CD8-positive, alpha-beta memory T cell (primary cell): ENCODE results near the gene IPO9. TPM values are rescaled to one million over a fixed set of nuclear protein-coding genes. Genes with fewer than 3 reads are reported as not detected.

Experiments used
- CTCF ChIA-PET: fragments of 350-600 bp; sonication (Branson Sonifier 250); formaldehyde crosslinking; loops from one replicate; lab custom pipeline; 2021; ENCODE audit warnings: antibody characterized with exemption; lab: Charles Lee
- POLR2A ChIA-PET: fragments of 350-600 bp; sonication (Branson Sonifier 250); formaldehyde crosslinking; loops from one replicate; lab custom pipeline; 2021; ENCODE audit warnings: antibody characterized with exemption; lab: Charles Lee
- DNase-seq, 5 donors: peaks; one replicate each; pipeline versions ENCODE4 v3.0.0 to v3.0.0-alpha.2; 2020 to 2022; ENCODE audit warnings: mixed read lengths in 1 of 5
- H3K27ac ChIP-seq: one replicate; pipeline ENCODE4 v1.7.0; 2013; ENCODE audit warnings: low read depth, mild to moderate bottlenecking, low read length, moderate library complexity
- H3K27me3 ChIP-seq: 2 replicates; pipeline ENCODE4 v1.7.0; 2013; ENCODE audit warnings: low read length, mild to moderate bottlenecking; ENCODE audit not compliant: insufficient read depth, poor library complexity, severe bottlenecking
- H3K36me3 ChIP-seq: 2 replicates; pipeline ENCODE4 v1.7.0; 2013; ENCODE audit warnings: mild to moderate bottlenecking, low read length, moderate library complexity; ENCODE audit not compliant: insufficient read depth
- H3K4me1 ChIP-seq: 2 replicates; pipeline ENCODE4 v1.7.0; 2013; ENCODE audit warnings: mild to moderate bottlenecking, low read length, moderate library complexity; ENCODE audit not compliant: insufficient read depth
- H3K4me3 ChIP-seq: 2 replicates; pipeline ENCODE4 v1.7.0; 2013; ENCODE audit warnings: mild to moderate bottlenecking, low read length
- H3K9me3 ChIP-seq: 2 replicates; pipeline ENCODE4 v1.7.0; 2013; ENCODE audit warnings: mild to moderate bottlenecking, low read length
- H3K27ac Mint-ChIP-seq, 8 donors: one replicate each; pipeline ENCODE4 v1.8.0; 2020 to 2021; ENCODE audit warnings: mixed read lengths in 8 of 8, mild to moderate bottlenecking in 6 of 8, inconsistent platforms in 3 of 8, moderate library complexity in 3 of 8
- H3K27me3 Mint-ChIP-seq, 2 donors: one replicate each; pipeline ENCODE4 v1.8.0; 2020 to 2021; ENCODE audit warnings: mixed read lengths in 2 of 2, mild to moderate bottlenecking in 1 of 2, moderate library complexity in 1 of 2
- H3K36me3 Mint-ChIP-seq, 3 donors: one replicate each; pipeline ENCODE4 v1.8.0; 2020 to 2021; ENCODE audit warnings: mixed read lengths in 3 of 3, inconsistent platforms in 1 of 3, mild to moderate bottlenecking in 1 of 3
- H3K4me1 Mint-ChIP-seq, 3 donors: one replicate each; pipeline ENCODE4 v1.8.0; 2020 to 2021; ENCODE audit warnings: mixed read lengths in 3 of 3, inconsistent platforms in 1 of 3, mild to moderate bottlenecking in 1 of 3
- H3K4me3 Mint-ChIP-seq, 7 donors: one replicate each; pipeline ENCODE4 v1.8.0; 2020 to 2021; ENCODE audit warnings: mixed read lengths in 7 of 7, mild to moderate bottlenecking in 6 of 7, moderate library complexity in 4 of 7, inconsistent platforms in 2 of 7
- H3K9me3 Mint-ChIP-seq, 5 donors: one replicate each; pipeline ENCODE4 v1.8.0; 2020 to 2022; ENCODE audit warnings: mixed read lengths in 5 of 5, mild to moderate bottlenecking in 3 of 5, moderate library complexity in 2 of 5, inconsistent platforms in 1 of 5
- polyA plus RNA-seq: library from polyadenylated mRNA; unstranded; fragments of 300-500 nt; fragmentation: Illumina TruSeq; gene quantifications from one replicate; pipeline ENCODE4 v1.2.3, GENCODE V29; 2021
- total RNA-seq, 2 experiments: library from RNA; stranded (reverse); gene quantifications; one replicate each; pipeline ENCODE4 v1.2.3, GENCODE V29; 2021

IPO9 gene
- total and polyA plus RNA-seq, 3 experiments from 2014 or later: 27.8 to 71.2 (median 65.2) TPM

GRCh38 chr1:201902198-201902597, 73.2 kb downstream of the IPO9 start:
- CTCF ChIA-PET: no interaction called here
- no peak overlapping the region for H3K27ac ChIP-seq

GRCh38 chr1:201903135-201903534, 74.2 kb downstream of the IPO9 start:
- H3K36me3 ChIP-seq: no peaks in the 10 kb centered on the region
- no peak overlapping the region for H3K27ac Mint-ChIP-seq
- H3K9me3 ChIP-seq: no peaks in the 10 kb centered on the region
- H3K36me3 Mint-ChIP-seq: no peaks in the 10 kb centered on the region
- no peak overlapping the region for H3K4me3 Mint-ChIP-seq
- ChIA-PET POLR2A (no interaction called here), CTCF (no interaction called here)
- peaks cover 3 to 10% of the 10 kb centered on the region in 2 donors for H3K27me3 Mint-ChIP-seq
- no peak overlapping the region for H3K4me3 ChIP-seq
- H3K4me1 Mint-ChIP-seq: peaks cover 0 to 4% (median 3%) of the 10 kb centered on the region in 3 donors
- no peak overlapping the region for H3K27ac ChIP-seq
- H3K4me1 ChIP-seq: no peaks in the 10 kb centered on the region
- no peak for DNase-seq
- no peaks in the 10 kb centered on the region for H3K9me3 Mint-ChIP-seq
- no peaks in the 10 kb centered on the region for H3K27me3 ChIP-seq

More at GRCh38 chr1:201902198-201902597, 73.2 kb downstream of the IPO9 start:
- Mint-ChIP-seq H3K27me3 (peaks cover 3 to 10% of the 10 kb centered on the region in 2 donors), H3K9me3 (no peaks in the 10 kb centered on the region), H3K4me3 (no peak overlapping the region), H3K4me1 (peaks cover 0 to 4% (median 3%) of the 10 kb centered on the region in 3 donors), H3K36me3 (no peaks in the 10 kb centered on the region), H3K27ac (no peak overlapping the region)
- Histone ChIP-seq H3K27me3 (no peaks in the 10 kb centered on the region), H3K4me1 (no peaks in the 10 kb centered on the region), H3K9me3 (no peaks in the 10 kb centered on the region), H3K4me3 (no peak overlapping the region), H3K36me3 (no peaks in the 10 kb centered on the region)
- DNase-seq: no peak
- POLR2A ChIA-PET: no interaction called here

DNA sequence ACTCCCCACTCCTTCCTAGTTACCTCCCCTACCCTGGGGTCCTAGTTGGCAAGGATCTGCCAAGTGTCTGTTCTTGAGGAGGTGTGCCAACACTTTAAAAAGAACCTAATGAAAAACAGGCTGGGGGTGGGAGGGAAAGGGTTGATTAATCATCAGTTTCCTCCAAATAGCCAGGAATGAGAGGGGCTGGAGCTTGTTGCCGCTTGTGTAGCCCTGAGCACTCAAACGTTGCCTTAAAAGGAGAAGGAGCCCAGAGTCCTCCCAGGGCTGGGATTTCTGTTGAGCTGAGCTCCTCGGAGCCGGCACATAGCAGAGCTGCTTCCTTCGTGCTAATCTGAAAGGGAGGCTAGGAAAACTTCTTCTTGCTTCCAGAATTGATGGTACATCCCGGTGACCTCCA, 75.6 kb downstream of the IPO9 start:
- no peaks in the 10 kb centered on the region for H3K9me3 Mint-ChIP-seq
- no peaks in the 10 kb centered on the region for H3K36me3 Mint-ChIP-seq
- no peak overlapping the region for H3K4me3 ChIP-seq
- no peak for DNase-seq
- POLR2A ChIA-PET: no interaction called here
- H3K27me3 Mint-ChIP-seq: peaks cover 5 to 10% of the 10 kb centered on the region in 2 donors
- H3K27me3 ChIP-seq: no peaks in the 10 kb centered on the region
- H3K4me1 Mint-ChIP-seq: peaks cover 0 to 4% (median 3%) of the 10 kb centered on the region in 3 donors
- H3K36me3 ChIP-seq: no peaks in the 10 kb centered on the region
- H3K4me1 ChIP-seq: no peaks in the 10 kb centered on the region
- CTCF ChIA-PET: interaction anchor here (0.7 kb wide), 1 partner anchor 8 kb away, joined by 3 read pairs; no protein-coding TSS in a partner anchor
- H3K4me3 Mint-ChIP-seq: no peak overlapping the region
- no peak overlapping the region for H3K27ac Mint-ChIP-seq
- no peak overlapping the region for H3K27ac ChIP-seq
- no peaks in the 10 kb centered on the region for H3K9me3 ChIP-seq

GRCh38 chr1:201905234-201905890, 76.4 kb downstream of the IPO9 start:
- Histone ChIP-seq H3K27ac (no peak overlapping the region), H3K4me1 (no peaks in the 10 kb centered on the region), H3K27me3 (no peaks in the 10 kb centered on the region), H3K4me3 (no peak overlapping the region), H3K9me3 (no peaks in the 10 kb centered on the region), H3K36me3 (no peaks in the 10 kb centered on the region)
- peaks cover 3 to 6% of the 10 kb centered on the region in 2 donors for H3K27me3 Mint-ChIP-seq
- no peaks in the 10 kb centered on the region for H3K36me3 Mint-ChIP-seq
- H3K9me3 Mint-ChIP-seq: no peaks in the 10 kb centered on the region
- DNase-seq: no peak
- H3K4me3 Mint-ChIP-seq: no peak overlapping the region
- ChIA-PET CTCF (interaction anchor here (1.4 kb wide), 1 partner anchor 9 kb away, joined by 6 read pairs; no protein-coding TSS in a partner anchor), POLR2A (no interaction called here)
- H3K27ac Mint-ChIP-seq: peak overlapping the region in 1 of 8 donors; percentile 41
- peaks cover 0 to 4% (median 3%) of the 10 kb centered on the region in 3 donors for H3K4me1 Mint-ChIP-seq

GRCh38 chr1:201906336-201906735, 77.4 kb downstream of the IPO9 start:
- Histone ChIP-seq H3K9me3 (no peaks in the 10 kb centered on the region), H3K27me3 (no peaks in the 10 kb centered on the region), H3K4me3 (no peak overlapping the region), H3K36me3 (no peaks in the 10 kb centered on the region), H3K27ac (no peak overlapping the region), H3K4me1 (no peaks in the 10 kb centered on the region)
- no peak for DNase-seq
- POLR2A ChIA-PET: no interaction called here
- peak overlapping the region in 1 of 8 donors; percentile 23 for H3K27ac Mint-ChIP-seq
- CTCF ChIA-PET: interaction anchor here (1.4 kb wide), 1 partner anchor 10 kb away, joined by 6 read pairs; no protein-coding TSS in a partner anchor
- H3K9me3 Mint-ChIP-seq: no peaks in the 10 kb centered on the region
- H3K4me3 Mint-ChIP-seq: no peak overlapping the region
- no peaks in the 10 kb centered on the region for H3K36me3 Mint-ChIP-seq
- H3K27me3 Mint-ChIP-seq: peaks cover 7 to 10% of the 10 kb centered on the region in 2 donors
- peaks cover 0 to 4% (median 3%) of the 10 kb centered on the region in 3 donors for H3K4me1 Mint-ChIP-seq

DNA sequence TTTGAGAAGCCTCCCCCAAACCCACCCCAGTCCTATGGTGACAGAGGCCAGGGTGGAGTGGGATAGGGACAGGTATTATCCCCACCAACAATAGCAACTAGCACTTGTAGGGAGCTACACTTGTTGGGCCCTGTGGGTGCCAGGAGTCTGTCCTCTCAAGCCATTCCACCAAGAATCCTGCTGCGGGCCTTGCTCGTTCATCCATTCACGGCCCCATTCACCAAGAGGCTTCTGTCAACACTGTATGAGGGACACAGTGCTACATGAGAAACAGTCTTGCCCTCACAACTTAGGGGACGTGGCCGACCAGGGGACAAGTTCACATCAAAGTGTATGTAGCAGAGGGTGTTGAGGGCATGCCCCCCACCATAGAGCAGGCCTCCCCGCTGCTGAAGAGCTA, 78.7 kb downstream of the IPO9 start:
- H3K27me3 ChIP-seq: no peaks in the 10 kb centered on the region
- peaks cover 7 to 10% of the 10 kb centered on the region in 2 donors for H3K27me3 Mint-ChIP-seq
- DNase-seq: no peak
- H3K9me3 Mint-ChIP-seq: no peaks in the 10 kb centered on the region
- H3K27ac ChIP-seq: no peak overlapping the region
- H3K36me3 Mint-ChIP-seq: no peaks in the 10 kb centered on the region
- no peak overlapping the region for H3K27ac Mint-ChIP-seq
- H3K4me3 ChIP-seq: no peak overlapping the region
- no peaks in the 10 kb centered on the region for H3K4me1 ChIP-seq
- H3K36me3 ChIP-seq: no peaks in the 10 kb centered on the region
- CTCF ChIA-PET: interaction anchor here (0.8 kb wide), 1 partner anchor 12 kb away, joined by 4 read pairs; no protein-coding TSS in a partner anchor
- no peaks in the 10 kb centered on the region for H3K9me3 ChIP-seq
- POLR2A ChIA-PET: no interaction called here
- no peak overlapping the region for H3K4me3 Mint-ChIP-seq
- peaks cover 0 to 4% (median 3%) of the 10 kb centered on the region in 3 donors for H3K4me1 Mint-ChIP-seq

- no peak overlapping the region for H3K4me3 Mint-ChIP-seq
- H3K36me3 ChIP-seq: no peaks in the 10 kb centered on the region
- H3K9me3 ChIP-seq: no peaks in the 10 kb centered on the region
- POLR2A ChIA-PET: no interaction called here
- CTCF ChIA-PET: no interaction called here
- H3K27me3 ChIP-seq: no peaks in the 10 kb centered on the region
- no peaks in the 10 kb centered on the region for H3K4me1 ChIP-seq
- H3K27ac ChIP-seq: no peak overlapping the region
- H3K9me3 Mint-ChIP-seq: no peaks in the 10 kb centered on the region
- no peaks in the 10 kb centered on the region for H3K36me3 Mint-ChIP-seq
- no peak overlapping the region for H3K27ac Mint-ChIP-seq
- H3K4me1 Mint-ChIP-seq: peaks cover 0 to 8% (median 0%) of the 10 kb centered on the region in 3 donors
- no peak overlapping the region for H3K4me3 ChIP-seq
- DNase-seq: no peak
- peaks cover 5 to 30% of the 10 kb centered on the region in 2 donors for H3K27me3 Mint-ChIP-seq
These were observed 83.0 kb downstream of the IPO9 start for GRCh38 chr1:201911826-201912571.

DNA sequence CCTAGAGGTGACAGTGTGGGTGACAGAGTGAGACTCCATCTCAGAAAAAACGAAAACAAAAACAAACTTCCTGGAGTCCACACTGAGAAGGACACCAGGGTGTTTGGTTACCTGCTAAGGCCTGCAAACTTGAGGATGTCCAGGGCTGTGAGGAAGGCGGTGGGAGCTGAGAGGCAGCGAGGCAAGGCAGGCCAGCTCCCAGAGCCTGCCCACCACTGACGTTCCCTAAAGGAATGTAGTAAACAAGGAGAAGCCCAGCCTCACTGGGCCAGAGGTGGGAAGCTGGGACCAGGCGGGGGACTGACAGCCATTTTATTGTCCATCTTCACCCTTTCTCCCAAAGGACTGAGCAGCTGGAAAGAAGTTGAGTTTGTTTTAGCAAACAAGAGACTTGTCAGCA, 83.9 kb downstream of the IPO9 start:
- Mint-ChIP-seq H3K9me3 (no peaks in the 10 kb centered on the region), H3K27me3 (peaks cover 5 to 30% of the 10 kb centered on the region in 2 donors), H3K36me3 (no peaks in the 10 kb centered on the region), H3K4me1 (peaks cover 0 to 8% (median 0%) of the 10 kb centered on the region in 3 donors), H3K27ac (no peak overlapping the region), H3K4me3 (no peak overlapping the region)
- no peaks in the 10 kb centered on the region for H3K9me3 ChIP-seq
- H3K27ac ChIP-seq: no peak overlapping the region
- H3K27me3 ChIP-seq: no peaks in the 10 kb centered on the region
- H3K36me3 ChIP-seq: no peaks in the 10 kb centered on the region
- ChIA-PET CTCF (no interaction called here), POLR2A (no interaction called here)
- no peak overlapping the region for H3K4me3 ChIP-seq
- no peak for DNase-seq
- no peaks in the 10 kb centered on the region for H3K4me1 ChIP-seq
